Measurements from ENCODE around the gene TIAM2. TPM values are rescaled to one million over a fixed set of nuclear protein-coding genes. Genes with fewer than 3 reads are reported as not detected.
A peak's percentile ranks its signal among the peaks of the same experiment; 100 is the strongest.

TIAM2 gene
- total and polyA plus RNA-seq, 9 of the 15 experiments (the other 6 are each of a cell fraction or from before 2014, with no cell fraction given), result 0.73 to 6.5 (median 4.3) TPM

DNA sequence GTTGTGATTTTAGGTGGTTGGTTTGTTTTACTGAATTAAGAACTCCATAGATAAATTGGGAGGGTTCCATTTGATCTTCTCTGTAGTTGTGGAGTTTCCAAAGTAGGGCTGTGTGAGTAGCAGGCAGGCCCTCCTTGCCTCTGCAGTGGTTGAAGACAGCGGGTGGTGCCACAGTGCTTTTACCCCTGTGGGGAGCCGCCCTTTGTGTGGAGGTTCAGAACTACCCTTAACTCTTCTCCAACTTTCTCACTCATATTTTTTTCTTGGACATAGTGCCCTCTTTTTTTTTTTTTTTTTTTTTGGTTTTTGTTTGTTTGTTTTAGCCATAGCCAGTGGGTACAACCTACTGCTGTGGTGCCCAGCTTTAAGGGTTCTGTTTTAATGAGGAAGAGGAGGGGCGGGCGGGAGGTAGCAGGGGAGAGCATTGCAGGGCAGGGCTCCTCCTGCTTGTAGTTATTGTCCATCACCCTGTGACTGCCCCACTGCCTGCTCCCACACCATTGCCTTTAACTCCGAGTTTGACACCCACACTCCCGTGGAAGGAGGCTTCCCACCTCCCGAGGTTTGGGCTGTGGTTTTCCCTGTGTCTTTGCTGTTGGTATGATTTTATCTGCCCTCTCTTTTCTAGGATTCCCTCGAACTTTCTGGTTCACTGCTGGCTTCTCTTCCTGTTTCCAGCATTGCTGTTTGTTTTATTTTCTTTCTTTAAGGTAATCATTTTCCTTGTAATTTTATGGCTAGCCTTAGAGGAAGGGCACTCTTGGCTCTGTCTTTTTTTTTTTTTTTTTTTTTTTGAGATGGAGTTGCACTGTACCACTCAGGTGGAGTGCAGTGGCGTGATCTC lies 50.7 kb downstream of the TIAM2 start:
- no peak for FAIRE-seq
- H2AFZ ChIP-seq (ENCODE audit: low read depth, low read length), result no peak overlapping the region
- no peaks in the 10 kb centered on the region for H4K20me1 ChIP-seq (replicated peaks; ENCODE audit: control insufficient read depth, insufficient read depth, low read length)
- no peak for ATAC-seq
- 0% methylated on average over 8 of the region's 9 CpGs for WGBS (ENCODE audit: insufficient coverage, low coverage, missing lambda C conversion rate)
- ChIA-PET CTCF (ENCODE audit: low intra/inter-chr PET ratio) (no interaction called here), POLR2A (no interaction called here)
- H3K9ac ChIP-seq (ENCODE audit: insufficient read depth in 1 of 2, low read depth in 2 of 2, low read length in 2 of 2), result no peak overlapping the region
- peaks cover 35 to 73% of the 10 kb centered on the region in 2 experiments; a peak in 4 of 5 replicates for H3K27me3 ChIP-seq (ENCODE audit: control insufficient read depth in 2 of 2, insufficient read depth in 2 of 2, low read length in 2 of 2)
- TF ChIP-seq POLR3G (IDR thresholded peaks at IDR 0.05; ENCODE audit: extremely low read depth, insufficient read length, insufficient replicate concordance) (no peak), CBX8 (IDR thresholded peaks at IDR 0.05; ENCODE audit: borderline replicate concordance, extremely low read depth, low read depth, low read length, poor library complexity, severe bottlenecking) (peak; percentile 92), CBX2 (IDR thresholded peaks at IDR 0.05; ENCODE audit: insufficient read depth, low read length, poor library complexity, severe bottlenecking) (peak; percentile 84)
- H3K9me3 ChIP-seq (replicated peaks; ENCODE audit: control insufficient read depth, insufficient read depth, low read depth, low read length), result no peaks in the 10 kb centered on the region
- H3K9me1 ChIP-seq (ENCODE audit: control insufficient read depth, insufficient read depth, low read length), result no peaks in the 10 kb centered on the region
- no peaks in the 10 kb centered on the region for H3K79me2 ChIP-seq (ENCODE audit: control insufficient read depth, insufficient read depth, low read length)
- H3K4me1 ChIP-seq (replicated peaks in 1 of 2; ENCODE audit: control insufficient read depth in 2 of 2, insufficient read depth in 2 of 2, low read length in 2 of 2), result no peaks in the 10 kb centered on the region
- DNase-seq (ENCODE audit: extremely low read depth in 1 of 4, low spot score in 3 of 4), result no peak
- in situ Hi-C loops (cut with MboI), result no loop called here
- no peaks in the 10 kb centered on the region for H3K36me3 ChIP-seq (ENCODE audit: control insufficient read depth, insufficient read depth, low read length)
- no peak overlapping the region for H3K27ac ChIP-seq (ENCODE audit: extremely low read depth, low read depth, low read length)
- no TSS peak for BruUV-seq (replicated peaks)
- H3K4me3 ChIP-seq, result no peak overlapping the region
- intact Hi-C loops (cut with micrococcal nuclease), result no loop called here
- no peak overlapping the region for H3K4me2 ChIP-seq (ENCODE audit: insufficient read depth, low read length)

DNA sequence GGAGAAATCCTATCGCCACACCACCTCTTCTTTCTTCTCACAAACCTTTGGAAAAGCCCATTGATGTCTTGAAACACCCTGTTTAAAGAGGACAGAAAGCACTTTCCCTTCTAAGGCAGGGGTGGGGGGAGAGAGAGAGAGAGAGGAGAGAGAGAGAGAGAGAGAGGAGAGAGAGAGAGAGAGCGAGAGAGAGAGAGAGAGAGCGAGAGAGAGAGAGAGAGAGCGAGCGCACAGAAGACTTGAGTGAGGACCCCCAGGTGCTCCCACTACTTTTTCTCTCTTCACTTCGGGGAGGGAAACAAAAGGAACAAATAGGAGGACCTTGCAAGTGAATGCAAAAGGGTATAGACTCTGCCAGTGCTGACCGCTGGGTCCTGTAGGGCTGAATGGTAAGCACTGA lies 52.4 kb downstream of the TIAM2 start:
- no peak for ATAC-seq
- no peak for TF ChIP-seq GTF3C2 (IDR thresholded peaks at IDR 0.05; ENCODE audit: borderline replicate concordance, extremely low read depth, insufficient read length)
- TF ChIP-seq, protein P1, sequence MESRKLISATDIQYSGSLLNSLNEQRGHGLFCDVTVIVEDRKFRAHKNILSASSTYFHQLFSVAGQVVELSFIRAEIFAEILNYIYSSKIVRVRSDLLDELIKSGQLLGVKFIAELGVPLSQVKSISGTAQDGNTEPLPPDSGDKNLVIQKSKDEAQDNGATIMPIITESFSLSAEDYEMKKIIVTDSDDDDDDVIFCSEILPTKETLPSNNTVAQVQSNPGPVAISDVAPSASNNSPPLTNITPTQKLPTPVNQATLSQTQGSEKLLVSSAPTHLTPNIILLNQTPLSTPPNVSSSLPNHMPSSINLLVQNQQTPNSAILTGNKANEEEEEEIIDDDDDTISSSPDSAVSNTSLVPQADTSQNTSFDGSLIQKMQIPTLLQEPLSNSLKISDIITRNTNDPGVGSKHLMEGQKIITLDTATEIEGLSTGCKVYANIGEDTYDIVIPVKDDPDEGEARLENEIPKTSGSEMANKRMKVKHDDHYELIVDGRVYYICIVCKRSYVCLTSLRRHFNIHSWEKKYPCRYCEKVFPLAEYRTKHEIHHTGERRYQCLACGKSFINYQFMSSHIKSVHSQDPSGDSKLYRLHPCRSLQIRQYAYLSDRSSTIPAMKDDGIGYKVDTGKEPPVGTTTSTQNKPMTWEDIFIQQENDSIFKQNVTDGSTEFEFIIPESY (CRISPR knock-in tag; IDR thresholded peaks at IDR 0.05), result no peak
- TF ChIP-seq ZNF224 (CRISPR knock-in tag; IDR thresholded peaks at IDR 0.05), result no peak
- TF ChIP-seq ERF (CRISPR knock-in tag; IDR thresholded peaks at IDR 0.05), result no peak
- no peak for TF ChIP-seq ZSCAN32 (CRISPR knock-in tag; IDR thresholded peaks at IDR 0.05)

More for the DNA sequence above, 52.4 kb downstream of the TIAM2 start:
- DNase-seq (ENCODE audit: extremely low read depth in 1 of 4, low spot score in 3 of 4) (no peak), FAIRE-seq (no peak)
- Histone ChIP-seq H3K9me1 (ENCODE audit: control insufficient read depth, insufficient read depth, low read length) (no peaks in the 10 kb centered on the region), H3K27ac (ENCODE audit: extremely low read depth, low read depth, low read length) (no peak overlapping the region), H3K79me2 (ENCODE audit: control insufficient read depth, insufficient read depth, low read length) (no peaks in the 10 kb centered on the region), H3K36me3 (ENCODE audit: control insufficient read depth, insufficient read depth, low read length) (no peaks in the 10 kb centered on the region), H2AFZ (ENCODE audit: low read depth, low read length) (no peak overlapping the region), H3K4me2 (ENCODE audit: insufficient read depth, low read length) (no peak overlapping the region), H3K4me3 (no peak overlapping the region), H3K9me3 (replicated peaks; ENCODE audit: control insufficient read depth, insufficient read depth, low read depth, low read length) (no peaks in the 10 kb centered on the region), H4K20me1 (replicated peaks; ENCODE audit: control insufficient read depth, insufficient read depth, low read length) (no peaks in the 10 kb centered on the region), H3K27me3 (ENCODE audit: control insufficient read depth in 2 of 2, insufficient read depth in 2 of 2, low read length in 2 of 2) (peaks cover 30 to 77% of the 10 kb centered on the region in 2 experiments; a peak in 4 of 5 replicates), H3K4me1 (replicated peaks in 1 of 2; ENCODE audit: control insufficient read depth in 2 of 2, insufficient read depth in 2 of 2, low read length in 2 of 2) (no peaks in the 10 kb centered on the region), H3K9ac (ENCODE audit: insufficient read depth in 1 of 2, low read depth in 2 of 2, low read length in 2 of 2) (no peak overlapping the region)
- POLR2A ChIA-PET, result no interaction called here
- 2% methylated on average over 3 of the region's 7 CpGs for WGBS (ENCODE audit: insufficient coverage, low coverage, missing lambda C conversion rate)
- intact Hi-C loops (cut with micrococcal nuclease), result no loop called here
- no TSS peak for BruUV-seq (replicated peaks)
- CTCF ChIA-PET (ENCODE audit: low intra/inter-chr PET ratio), result no interaction called here
- in situ Hi-C loops (cut with MboI), result no loop called here

Data from K562 (cell line).